Kidney glomerular epithelial cell (primary cell): ENCODE results near the gene GLRX2.
A peak's percentile ranks its signal among the peaks of the same experiment; 100 is the strongest.
"Not testable (repeated sequence)": the region's sequence is repeated elsewhere in the genome, so short reads cannot be mapped to it uniquely, and the experiment has no call there.

Source experiments
- DNase-seq: peaks from one replicate; lab custom pipeline; 2025; lab: John Stamatoyannopoulos, UW

Gene GLRX2

DNA sequence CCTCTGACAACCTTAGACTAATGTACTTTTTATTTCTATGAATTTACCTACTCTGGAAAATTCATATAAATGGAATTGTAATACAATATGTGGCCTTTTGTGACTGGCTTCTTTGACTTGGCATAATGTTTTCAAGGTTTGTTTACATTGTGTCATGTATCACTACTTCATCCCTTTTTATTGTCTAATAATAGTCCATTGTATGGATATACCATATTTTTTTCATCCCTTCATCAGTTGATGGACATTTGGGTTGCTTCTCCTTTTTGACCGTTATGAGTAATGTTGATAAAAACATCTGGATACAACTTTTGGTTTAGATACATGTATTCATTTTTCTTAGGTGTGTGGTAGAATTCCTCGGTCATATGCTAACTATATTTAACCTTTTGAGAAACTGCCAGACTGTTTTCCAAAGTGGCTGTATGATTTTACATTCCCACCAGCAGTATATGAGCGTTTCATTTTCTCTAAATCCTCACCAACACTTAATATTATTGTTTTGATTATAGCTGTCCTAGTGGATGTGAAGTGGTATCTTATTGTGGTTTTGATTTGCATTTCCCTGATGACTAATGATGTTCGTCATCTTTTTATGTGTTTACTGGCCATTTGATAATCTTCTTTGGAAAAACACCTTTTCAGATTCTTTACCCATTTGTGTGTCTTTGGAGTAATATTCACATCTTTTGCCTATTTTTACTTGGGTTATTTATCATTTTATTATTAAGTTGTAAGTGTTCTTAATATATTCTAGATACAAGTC lies 42.3 kb downstream of the GLRX2 start:
- DNase-seq, result no peak

DNA sequence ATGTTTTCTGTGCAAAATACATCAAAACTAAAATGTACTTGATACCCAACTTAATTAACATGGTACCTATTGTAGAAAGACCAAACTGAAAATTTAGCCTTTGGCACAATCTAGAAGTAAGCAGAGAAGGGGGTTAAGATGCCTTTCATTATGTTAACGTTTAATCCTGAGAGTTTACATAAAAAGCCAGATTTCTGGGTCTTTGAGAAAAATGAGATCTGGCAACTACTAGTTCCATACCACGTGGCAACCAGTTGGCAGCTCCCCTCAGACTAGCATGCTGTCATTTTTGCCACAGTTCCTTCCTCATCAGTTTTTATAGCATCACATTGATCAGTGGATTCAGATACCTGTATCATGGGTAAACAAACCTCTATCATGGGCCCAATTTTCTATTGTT lies 44.3 kb downstream of the GLRX2 start:
- DNase-seq, result no peak

DNA sequence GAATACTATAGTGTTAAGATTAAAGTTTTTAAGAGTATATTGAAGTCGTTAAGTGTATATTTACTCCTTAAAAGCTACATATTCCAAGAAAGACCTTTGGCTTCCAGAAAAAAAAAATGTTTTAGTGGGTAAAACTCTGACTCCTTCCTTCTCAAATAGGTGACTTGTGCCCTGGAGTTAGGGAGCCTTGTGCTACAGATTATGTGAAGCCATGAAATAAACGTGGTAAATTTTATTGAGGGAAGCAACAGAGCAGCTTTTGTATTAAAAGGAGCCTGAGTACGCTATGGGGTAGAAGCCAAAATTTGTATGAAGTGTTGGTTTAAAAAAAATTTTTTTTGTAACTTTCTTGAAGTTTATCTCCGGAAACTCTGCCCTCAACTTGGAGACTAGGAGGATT lies 44.8 kb downstream of the GLRX2 start:
- DNase-seq, result peak; percentile 19

DNA sequence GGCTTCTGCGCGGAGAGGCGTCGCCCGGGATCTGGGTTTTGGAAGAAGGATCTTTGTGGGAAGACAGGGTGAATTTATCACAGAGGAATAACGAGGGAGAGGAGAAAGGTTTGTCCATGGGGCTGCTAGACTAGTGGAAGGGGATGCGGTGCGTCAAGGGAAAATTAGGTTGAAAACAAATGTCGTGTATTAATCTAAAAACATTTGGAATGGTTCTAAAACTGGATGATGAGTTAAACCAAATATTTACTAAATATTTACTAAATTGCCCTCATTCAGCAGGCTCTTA lies 45.2 kb downstream of the GLRX2 start:
- DNase-seq, result no peak

DNA sequence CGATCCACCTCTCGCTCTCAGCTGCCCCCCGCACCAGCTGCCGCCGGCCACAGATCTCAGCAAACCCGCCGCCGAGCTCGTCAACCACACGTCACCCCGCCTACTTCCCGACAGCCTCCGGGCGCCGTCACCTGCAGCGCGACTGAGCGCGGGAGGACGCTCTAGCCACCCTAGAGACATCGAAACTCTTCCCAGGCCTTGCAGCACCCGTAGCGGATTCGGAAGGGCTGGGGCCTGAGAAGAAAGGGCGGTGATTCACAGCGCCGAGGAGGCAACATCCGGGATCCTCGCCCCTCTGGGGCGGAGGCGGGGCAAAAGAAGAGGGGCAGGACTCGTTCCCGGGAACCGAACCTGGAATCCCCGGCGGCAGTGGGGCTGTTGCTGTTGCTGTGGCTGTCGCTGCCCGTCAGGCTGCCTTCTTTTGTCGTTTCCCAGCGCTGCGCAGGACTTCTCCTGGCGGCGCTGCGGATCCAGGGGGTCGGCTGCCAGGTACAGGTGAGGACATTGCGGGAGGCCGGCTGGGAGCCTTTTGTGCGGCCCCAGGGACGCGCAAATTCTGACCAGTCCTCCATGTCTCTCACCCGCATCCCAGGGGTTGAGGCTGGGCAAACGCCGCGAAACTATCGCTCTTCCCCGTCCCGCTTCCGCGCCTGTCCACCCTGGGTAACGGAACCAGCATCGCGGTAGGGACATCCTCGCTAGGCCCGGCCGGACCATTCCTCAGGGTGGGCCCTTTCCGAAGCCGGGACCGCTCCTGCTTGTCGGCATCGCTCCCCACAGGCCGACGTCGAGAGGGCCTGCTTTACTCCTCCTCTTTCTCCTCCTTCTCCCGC lies 45.7 kb downstream of the GLRX2 start, which contains the start of the genes RO60 and UCHL5:
RO60 (plus strand) TSS at position 331 of the 833 bp plus-strand sequence. CDS start 9,443 bp downstream, outside the sequence.
UCHL5 (minus strand) TSS at position 79 of the 833 bp plus-strand sequence. CDS start 100 bp downstream, outside the sequence.
- peak; percentile 93 for DNase-seq

DNA sequence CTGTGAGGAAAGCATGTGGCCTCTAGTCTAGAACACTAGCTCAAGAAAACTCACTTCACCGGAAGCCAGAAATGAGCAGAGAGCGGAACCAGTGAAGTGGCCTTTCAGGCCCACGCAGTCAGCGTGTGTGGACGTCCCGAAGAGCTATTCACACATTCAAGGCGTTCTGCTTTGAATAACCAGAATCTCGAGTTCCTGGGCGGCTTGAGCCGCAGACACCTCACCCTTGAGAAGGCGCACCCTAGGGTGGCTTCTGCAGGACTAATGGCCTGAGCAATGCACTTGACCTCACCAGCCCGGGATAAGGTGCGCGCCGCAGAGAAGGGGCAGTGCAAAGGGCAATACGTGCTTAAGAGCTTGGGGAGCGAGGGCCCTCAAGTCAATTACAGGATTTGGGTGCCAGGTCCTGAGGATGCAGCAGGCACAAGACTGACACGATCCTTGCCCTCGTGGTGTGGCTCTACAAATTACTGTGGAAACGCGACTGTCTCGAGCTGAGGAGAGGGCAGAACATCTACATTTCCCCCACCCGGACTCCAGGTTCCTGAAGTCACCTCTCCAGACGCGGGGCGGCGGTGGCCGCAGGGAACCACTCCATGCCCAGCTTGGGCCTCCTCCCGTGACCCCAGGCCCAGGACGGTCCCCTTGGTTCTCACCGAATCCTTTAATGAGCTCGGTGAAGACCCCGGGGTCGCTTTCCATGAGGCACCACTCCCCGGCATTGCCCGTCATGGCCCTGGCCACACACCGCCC lies 46.5 kb downstream of the GLRX2 start:
- peak; percentile 7 for DNase-seq

DNA sequence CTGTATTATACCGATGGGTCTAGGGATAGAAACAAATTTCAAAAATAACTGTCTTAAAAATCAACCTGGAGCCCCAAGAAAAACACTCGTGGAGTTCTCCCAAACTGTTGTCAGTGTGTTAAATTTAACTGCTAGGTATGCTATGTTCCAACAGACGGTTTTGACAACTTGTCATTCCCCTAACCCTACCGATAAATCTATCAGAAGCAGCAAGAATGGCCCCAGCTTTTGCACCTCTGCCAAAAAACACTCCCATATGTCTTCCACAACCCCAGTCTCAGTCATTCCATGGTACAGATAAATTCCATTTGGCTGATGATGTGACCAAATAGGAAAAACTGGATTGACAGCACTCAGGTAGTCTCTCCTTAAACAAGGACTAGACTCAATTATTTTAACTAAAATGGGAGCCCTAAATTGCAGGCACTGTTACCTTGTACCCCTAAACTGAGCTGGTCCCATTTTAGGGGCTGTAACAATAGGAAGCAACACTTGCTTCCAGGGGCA lies 51.0 kb downstream of the GLRX2 start:
- no peak for DNase-seq

DNA sequence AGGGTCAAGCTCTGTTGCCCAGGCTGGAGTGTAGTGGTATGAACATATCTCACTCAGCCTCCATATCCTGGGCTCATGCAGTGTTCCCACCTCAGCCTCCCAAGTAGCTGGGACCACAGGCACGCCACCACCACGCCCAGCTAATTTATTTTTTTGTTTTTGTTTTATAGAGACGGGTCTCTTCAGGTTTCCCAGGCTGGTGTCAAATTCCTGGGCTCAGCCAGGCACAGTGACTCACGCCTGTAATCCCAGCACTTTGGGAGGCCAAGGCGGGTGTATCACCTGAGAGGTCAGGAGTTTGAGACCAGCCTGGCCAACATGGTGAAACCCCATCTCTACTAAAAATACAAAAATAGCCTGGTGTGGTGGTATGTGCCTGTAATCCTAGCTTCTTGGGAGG lies 56.3 kb downstream of the GLRX2 start:
- DNase-seq, result not testable (repeated sequence)
